Measurements from ENCODE around the gene FAM20B. TPM values are rescaled to one million over a fixed set of nuclear protein-coding genes. Genes with fewer than 3 reads are reported as not detected.

The FAM20B gene
- total and polyA plus RNA-seq, 2 of the 8 experiments (the other 6 are each of a cell fraction or from before 2014, with no cell fraction given) = 8.3 to 36.6 TPM

GRCh38 chr1:179083533-179083932 lies 57.8 kb downstream of the FAM20B start:
- Histone ChIP-seq H3K9me3 (ENCODE audit: insufficient read depth in 2 of 2, low read depth in 1 of 2, low read length in 1 of 2) (no peaks in the 10 kb centered on the region), H3K79me2 (ENCODE audit: control insufficient read depth in 1 of 2, insufficient read depth in 2 of 2, low read length in 2 of 2) (peaks cover 0 to 3% of the 10 kb centered on the region in 2 experiments; a peak in 1 of 4 replicates), H2AK5ac (ENCODE audit: low read depth, low read length) (no peak overlapping the region), H4K91ac (replicated peaks; ENCODE audit: insufficient read length, low read length) (no peak overlapping the region), H3K4ac (replicated peaks; ENCODE audit: insufficient read length, low read depth, low read length) (no peak overlapping the region), H3K9ac (replicated peaks in 1 of 4; ENCODE audit: extremely low read depth in 1 of 4, low read depth in 3 of 4, low read length in 3 of 4) (no peak overlapping the region), H2BK20ac (ENCODE audit: low read length) (no peak overlapping the region), H3K36me3 (ENCODE audit: control insufficient read depth in 2 of 4, insufficient read depth in 4 of 4, low read length in 3 of 4) (no peaks in the 10 kb centered on the region; a peak in 1 of 8 replicates), H3K4me3 (ENCODE audit: extremely low read depth in 1 of 4, insufficient read depth in 2 of 4, low read depth in 3 of 4, low read length in 4 of 4) (no peak overlapping the region), H3K4me2 (ENCODE audit: insufficient read depth in 1 of 2, low read depth in 2 of 2, low read length in 2 of 2) (peak overlapping the region in 1 of 2 experiments; percentile 98; a peak in 1 of 4 replicates), H2BK12ac (ENCODE audit: low read depth, low read length) (no peak overlapping the region), H3K23me2 (ENCODE audit: low read depth, low read length) (peaks cover 13% of the 10 kb centered on the region), H3K23ac (ENCODE audit: insufficient read length) (no peak overlapping the region), H2BK120ac (replicated peaks; ENCODE audit: low read depth, low read length) (no peak overlapping the region), H4K8ac (ENCODE audit: extremely low read depth, insufficient read depth, low read length) (no peak overlapping the region), H3K27ac (ENCODE audit: low read depth, low read length) (no peak overlapping the region), H2BK15ac (ENCODE audit: low read length) (no peak overlapping the region), H2AFZ (ENCODE audit: low read length) (no peak overlapping the region), H2BK5ac (ENCODE audit: low read depth, low read length) (no peak overlapping the region), H4K5ac (ENCODE audit: insufficient read length, low read depth, low read length) (no peak overlapping the region), H3K27me3 (replicated peaks in 1 of 4; ENCODE audit: control insufficient read depth in 3 of 4, extremely low read depth in 1 of 4, insufficient read depth in 3 of 4, low read length in 3 of 4) (no peaks in the 10 kb centered on the region), H4K20me1 (replicated peaks in 1 of 2; ENCODE audit: control insufficient read depth in 1 of 2, insufficient read depth in 2 of 2, low read length in 2 of 2) (no peaks in the 10 kb centered on the region), H3K14ac (ENCODE audit: insufficient read length) (no peak overlapping the region), H3K79me1 (ENCODE audit: low read depth, low read length) (peaks cover 4% of the 10 kb centered on the region), H3K56ac (replicated peaks; ENCODE audit: insufficient read length, low read depth, low read length) (no peak overlapping the region), H3K18ac (ENCODE audit: extremely low read depth, low read length) (no peak overlapping the region), H3K4me1 (replicated peaks in 1 of 4; ENCODE audit: control insufficient read depth in 3 of 4, insufficient read depth in 4 of 4, low read length in 3 of 4) (peaks cover 0 to 21% (median 16%) of the 10 kb centered on the region in 4 experiments; a peak in 6 of 7 replicates)
- ChIA-PET POLR2A (ENCODE audit: partially characterized antibody) (interaction anchor here (1.4 kb wide), 1 partner anchor 8 kb away, joined by 4 read pairs; no protein-coding TSS in a partner anchor), CTCF (ENCODE audit: partially characterized antibody) (interaction anchor here (1.3 to 4.2 kb wide), 3 partner anchors 22 to 285 kb away, joined by 3 to 15 read pairs (median 5); no protein-coding TSS in a partner anchor)
- FAIRE-seq (no peak), DNase-seq (ENCODE audit: low read depth in 1 of 2, low spot score in 2 of 2) (no peak)
- 87% methylated on average over 7 of the region's 8 CpGs; no CpG with 5 or more reads in 1 of the 2 experiments for WGBS, 2 experiments (ENCODE audit: extremely low coverage in 1 of 2, insufficient coverage in 1 of 2, insufficient read length in 1 of 2, insufficient replicate concordance in 2 of 2, low coverage in 1 of 2, low lambda C conversion rate in 2 of 2, missing lambda C conversion rate in 1 of 2)
- TF ChIP-seq NANOG (IDR thresholded peaks at IDR 0.05; ENCODE audit: insufficient read depth, low read depth, low read length, poor library complexity, severe bottlenecking) (no peak), E2F6 (IDR thresholded peaks at IDR 0.05) (no peak), TAF1 (IDR thresholded peaks at IDR 0.05; ENCODE audit: low read depth, low read length) (no peak), CREB1 (IDR thresholded peaks at IDR 0.05) (no peak), TEAD4 (IDR thresholded peaks at IDR 0.05; ENCODE audit: low read depth, low read length) (no peak), USF2 (IDR thresholded peaks at IDR 0.05; ENCODE audit: low read length) (no peak), HDAC2 (IDR thresholded peaks at IDR 0.05; ENCODE audit: borderline replicate concordance in 1 of 2, low read depth in 2 of 2, low read length in 2 of 2) (no peak), GABPA (IDR thresholded peaks at IDR 0.05; ENCODE audit: borderline replicate concordance, insufficient read depth, low read length) (no peak), RBBP5 (IDR thresholded peaks at IDR 0.05; ENCODE audit: borderline replicate concordance, low read depth, low read length) (no peak), RFX5 (IDR thresholded peaks at IDR 0.05; ENCODE audit: borderline replicate concordance, low read depth, low read length) (no peak), CBX5 (IDR thresholded peaks at IDR 0.05; ENCODE audit: low read depth, low read length) (no peak)
